ENCODE data around the gene PLXNB1.

The PLXNB1 gene

DNA sequence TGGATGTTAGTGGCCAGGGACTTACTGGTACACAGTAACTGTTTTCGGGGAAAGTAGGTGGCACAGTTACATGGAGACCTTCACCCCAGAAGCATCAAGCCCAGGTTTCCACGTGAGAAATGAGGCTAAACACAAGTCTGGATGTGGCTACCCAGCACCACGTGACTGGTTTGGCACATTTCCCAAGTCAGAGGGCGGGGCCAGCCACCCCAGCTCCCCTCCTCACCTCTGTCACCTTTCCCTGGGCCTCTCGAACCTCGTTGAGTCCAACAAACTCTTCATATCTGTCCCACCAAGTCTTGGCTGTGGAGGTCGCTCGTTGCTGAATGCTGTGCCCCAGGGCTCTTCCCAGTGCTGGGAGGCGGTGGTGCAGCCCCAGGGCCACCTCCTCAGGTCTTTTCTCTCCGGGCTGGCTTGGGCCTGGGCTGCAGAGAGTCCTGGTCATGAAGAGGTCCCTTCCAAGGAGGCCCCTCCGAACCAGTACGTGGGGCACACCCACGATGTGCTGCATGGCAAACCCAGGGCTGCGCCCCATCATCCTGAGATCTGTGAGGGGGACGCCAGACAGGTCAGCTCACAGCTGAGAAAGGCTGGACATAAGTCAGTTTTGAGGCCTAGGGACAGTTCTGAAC is 4.8 kb upstream of the PLXNB1 start:
- Histone ChIP-seq H3K4me1 (ENCODE audit: control insufficient read depth, insufficient read depth, low read length) (peaks cover 3% of the 10 kb centered on the region; the same call in 1 of the 2 replicates), H3K9me3 (ENCODE audit: control insufficient read depth, insufficient read depth, low read depth, low read length) (no peaks in the 10 kb centered on the region), H3K27ac (ENCODE audit: extremely low read depth, low read depth, low read length) (no peak overlapping the region), H3K36me3 (ENCODE audit: control insufficient read depth in 2 of 2, insufficient read depth in 1 of 2, low read length in 2 of 2) (peaks cover 0 to 38% of the 10 kb centered on the region in 2 experiments; a peak in 1 of 3 replicates), H3K4me3 (ENCODE audit: low read depth, low read length) (no peak overlapping the region)
- ChIA-PET POLR2A (interaction anchor here (0.9 kb wide), 1 partner anchor 11 kb away, joined by 4 read pairs; the partner anchor contains the start of gene ATRIP), CTCF (interaction anchor here (0.7 to 5.9 kb wide), 6 partner anchors 33 to 244 kb away, joined by 3 to 238 read pairs (median 3); no protein-coding TSS in a partner anchor)
- TF ChIP-seq ZNF37A (tag by site-specific recombination; IDR thresholded peaks at IDR 0.05) (no peak), ZNF664 (tag by site-specific recombination; IDR thresholded peaks at IDR 0.05) (no peak), ZXDB (tag by site-specific recombination; IDR thresholded peaks at IDR 0.05) (no peak), HOXA7 (CRISPR knock-in tag; IDR thresholded peaks at IDR 0.05; ENCODE audit: borderline replicate concordance) (no peak), ZNF426 (tag by site-specific recombination; IDR thresholded peaks at IDR 0.05) (no peak), ZNF292 (tag by site-specific recombination; IDR thresholded peaks at IDR 0.05; ENCODE audit: borderline replicate concordance, low read depth) (no peak), ZBTB21 (tag by site-specific recombination; IDR thresholded peaks at IDR 0.05) (no peak), ZNF624 (tag by site-specific recombination; IDR thresholded peaks at IDR 0.05) (no peak)

DNA sequence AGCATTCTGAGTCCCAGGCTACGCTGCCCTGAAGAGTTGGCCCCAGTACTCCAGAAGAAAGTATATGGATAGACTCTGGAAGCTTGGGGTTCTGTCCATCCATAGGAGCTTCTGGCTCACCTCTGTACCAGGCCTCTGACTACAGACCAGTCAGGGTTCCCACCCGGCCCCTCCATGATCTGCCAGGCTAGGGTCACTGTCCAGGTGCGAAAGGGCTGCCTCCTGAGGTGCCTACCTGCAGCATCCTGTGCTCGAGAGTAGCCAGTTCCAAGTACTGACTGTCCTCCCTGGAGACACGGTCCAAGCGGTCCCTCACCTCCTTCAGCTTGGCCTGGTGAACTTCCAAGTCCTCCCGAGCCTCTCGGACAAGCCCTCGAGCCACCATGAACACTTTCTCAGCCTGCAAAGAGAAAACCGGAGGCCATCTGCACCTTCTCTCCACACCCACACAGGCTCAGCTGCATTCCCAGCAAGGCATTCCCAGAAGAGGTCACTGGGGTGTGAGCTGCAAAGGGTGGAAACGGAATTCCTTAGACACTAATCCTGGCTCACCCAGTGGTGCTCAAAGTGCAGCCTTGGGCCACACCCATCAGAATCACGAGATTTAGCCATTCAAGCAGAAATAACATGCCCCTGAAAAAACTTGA is 3.7 kb upstream of the PLXNB1 start:
- Histone ChIP-seq H3K27ac (ENCODE audit: extremely low read depth, low read depth, low read length) (no peak overlapping the region), H3K4me3 (ENCODE audit: low read depth, low read length) (no peak overlapping the region), H3K4me1 (ENCODE audit: control insufficient read depth, insufficient read depth, low read length) (peaks cover 3% of the 10 kb centered on the region; the same call in 1 of the 2 replicates), H3K9me3 (ENCODE audit: control insufficient read depth, insufficient read depth, low read depth, low read length) (no peaks in the 10 kb centered on the region), H3K36me3 (ENCODE audit: control insufficient read depth in 2 of 2, insufficient read depth in 1 of 2, low read length in 2 of 2) (peaks cover 0 to 38% of the 10 kb centered on the region in 2 experiments; a peak in 1 of 3 replicates)
- no peak for TF ChIP-seq ZNF24 (tag by site-specific recombination; IDR thresholded peaks at IDR 0.05)
- TF ChIP-seq ZNF350 (tag by site-specific recombination; IDR thresholded peaks at IDR 0.05): no peak
- TF ChIP-seq, protein P1, sequence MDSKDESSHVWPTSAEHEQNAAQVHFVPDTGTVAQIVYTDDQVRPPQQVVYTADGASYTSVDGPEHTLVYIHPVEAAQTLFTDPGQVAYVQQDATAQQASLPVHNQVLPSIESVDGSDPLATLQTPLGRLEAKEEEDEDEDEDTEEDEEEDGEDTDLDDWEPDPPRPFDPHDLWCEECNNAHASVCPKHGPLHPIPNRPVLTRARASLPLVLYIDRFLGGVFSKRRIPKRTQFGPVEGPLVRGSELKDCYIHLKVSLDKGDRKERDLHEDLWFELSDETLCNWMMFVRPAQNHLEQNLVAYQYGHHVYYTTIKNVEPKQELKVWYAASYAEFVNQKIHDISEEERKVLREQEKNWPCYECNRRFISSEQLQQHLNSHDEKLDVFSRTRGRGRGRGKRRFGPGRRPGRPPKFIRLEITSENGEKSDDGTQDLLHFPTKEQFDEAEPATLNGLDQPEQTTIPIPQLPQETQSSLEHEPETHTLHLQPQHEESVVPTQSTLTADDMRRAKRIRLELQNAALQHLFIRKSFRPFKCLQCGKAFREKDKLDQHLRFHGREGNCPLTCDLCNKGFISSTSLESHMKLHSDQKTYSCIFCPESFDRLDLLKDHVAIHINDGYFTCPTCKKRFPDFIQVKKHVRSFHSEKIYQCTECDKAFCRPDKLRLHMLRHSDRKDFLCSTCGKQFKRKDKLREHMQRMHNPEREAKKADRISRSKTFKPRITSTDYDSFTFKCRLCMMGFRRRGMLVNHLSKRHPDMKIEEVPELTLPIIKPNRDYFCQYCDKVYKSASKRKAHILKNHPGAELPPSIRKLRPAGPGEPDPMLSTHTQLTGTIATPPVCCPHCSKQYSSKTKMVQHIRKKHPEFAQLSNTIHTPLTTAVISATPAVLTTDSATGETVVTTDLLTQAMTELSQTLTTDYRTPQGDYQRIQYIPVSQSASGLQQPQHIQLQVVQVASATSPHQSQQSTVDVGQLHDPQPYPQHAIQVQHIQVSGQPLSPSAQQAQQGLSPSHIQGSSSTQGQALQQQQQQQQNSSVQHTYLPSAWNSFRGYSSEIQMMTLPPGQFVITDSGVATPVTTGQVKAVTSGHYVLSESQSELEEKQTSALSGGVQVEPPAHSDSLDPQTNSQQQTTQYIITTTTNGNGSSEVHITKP (tag by site-specific recombination; IDR thresholded peaks at IDR 0.05): no peak
- TF ChIP-seq, protein P2, sequence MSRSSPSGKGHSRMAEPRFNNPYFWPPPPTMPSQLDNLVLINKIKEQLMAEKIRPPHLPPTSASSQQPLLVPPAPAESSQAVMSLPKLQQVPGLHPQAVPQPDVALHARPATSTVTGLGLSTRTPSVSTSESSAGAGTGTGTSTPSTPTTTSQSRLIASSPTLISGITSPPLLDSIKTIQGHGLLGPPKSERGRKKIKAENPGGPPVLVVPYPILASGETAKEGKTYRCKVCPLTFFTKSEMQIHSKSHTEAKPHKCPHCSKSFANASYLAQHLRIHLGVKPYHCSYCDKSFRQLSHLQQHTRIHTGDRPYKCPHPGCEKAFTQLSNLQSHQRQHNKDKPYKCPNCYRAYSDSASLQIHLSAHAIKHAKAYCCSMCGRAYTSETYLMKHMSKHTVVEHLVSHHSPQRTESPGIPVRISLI (tag by site-specific recombination; IDR thresholded peaks at IDR 0.05): no peak
- no peak for TF ChIP-seq ZNF624 (tag by site-specific recombination; IDR thresholded peaks at IDR 0.05)
- TF ChIP-seq KLF1 (tag by site-specific recombination; IDR thresholded peaks at IDR 0.05): peak; percentile 25; the same call in 1 of the 2 replicates
- no peak for TF ChIP-seq ZNF121 (tag by site-specific recombination; IDR thresholded peaks at IDR 0.05)
- no peak for TF ChIP-seq ZNF184 (tag by site-specific recombination; IDR thresholded peaks at IDR 0.05)
- TF ChIP-seq ZNF76 (tag by site-specific recombination; IDR thresholded peaks at IDR 0.05; ENCODE audit: borderline replicate concordance, low read depth): no peak
- ChIA-PET CTCF (interaction anchor here (0.6 to 5.9 kb wide), 6 partner anchors 32 to 1274 kb away, joined by 3 to 238 read pairs (median 4); no protein-coding TSS in a partner anchor), POLR2A (interaction anchor here (0.9 to 1.9 kb wide), 2 partner anchors 13 to 33 kb away, joined by 4 to 10 read pairs; partner anchors contain the start of gene ATRIP)

Measured in HEK293 (cell line).